Suprapubic skin (tissue), 4 donors: ENCODE results near the gene KDM4B.

Experiments used
- EP300 ChIP-seq: sonication (generic); formaldehyde crosslinking; IDR thresholded peaks from one replicate; pipeline ENCODE4 v1.6.1; 2017; ENCODE audit warnings: antibody characterized with exemption
- POLR2A ChIP-seq, 2 donors: fragments of 450-650 bp; IDR thresholded peaks; one replicate each; pipeline ENCODE4 v1.6.1; 2017; ENCODE audit warnings: antibody characterized with exemption in 2 of 2, mild to moderate bottlenecking in 2 of 2, moderate library complexity in 2 of 2
- POLR2AphosphoS5 ChIP-seq, 3 donors: sonication (generic); formaldehyde crosslinking; IDR thresholded peaks; one replicate each; pipeline ENCODE4 v1.6.1; 2017; ENCODE audit warnings: antibody characterized with exemption in 3 of 3
- TF ChIP-seq, protein P1 (sequence below), 2 donors: fragments of 200-600 bp in 1 of 2; fragments of 450-650 bp in 1 of 2; sonication (generic) in 1 of 2; IDR thresholded peaks; one replicate each; pipeline ENCODE4 v1.5.1; 2016 to 2019; ENCODE audit warnings: antibody characterized with exemption in 2 of 2, mild to moderate bottlenecking in 1 of 2, moderate library complexity in 1 of 2

DNA sequence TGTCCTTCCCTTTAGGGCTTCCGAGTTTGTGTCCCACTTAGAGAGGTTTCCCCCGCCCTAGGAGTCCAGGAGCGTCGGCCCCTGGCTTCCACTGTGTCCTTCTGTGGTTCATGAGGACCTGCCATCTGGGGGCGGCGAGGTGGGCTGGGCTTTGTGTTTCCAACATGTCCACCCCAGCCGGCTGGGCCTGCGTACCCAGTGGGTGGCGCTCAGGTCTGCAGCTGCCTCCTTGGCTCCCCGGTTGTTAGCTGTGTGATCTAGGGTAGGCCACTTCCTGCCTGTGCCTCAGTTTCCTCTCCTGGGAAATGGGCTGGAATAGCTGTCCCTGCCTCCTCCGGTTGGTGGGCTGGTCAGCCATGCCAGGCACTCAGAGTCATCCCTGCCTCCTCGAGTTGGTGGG lies 28.4 kb downstream of the KDM4B start:
- TF ChIP-seq EP300, result no peak
- TF ChIP-seq, protein P1, sequence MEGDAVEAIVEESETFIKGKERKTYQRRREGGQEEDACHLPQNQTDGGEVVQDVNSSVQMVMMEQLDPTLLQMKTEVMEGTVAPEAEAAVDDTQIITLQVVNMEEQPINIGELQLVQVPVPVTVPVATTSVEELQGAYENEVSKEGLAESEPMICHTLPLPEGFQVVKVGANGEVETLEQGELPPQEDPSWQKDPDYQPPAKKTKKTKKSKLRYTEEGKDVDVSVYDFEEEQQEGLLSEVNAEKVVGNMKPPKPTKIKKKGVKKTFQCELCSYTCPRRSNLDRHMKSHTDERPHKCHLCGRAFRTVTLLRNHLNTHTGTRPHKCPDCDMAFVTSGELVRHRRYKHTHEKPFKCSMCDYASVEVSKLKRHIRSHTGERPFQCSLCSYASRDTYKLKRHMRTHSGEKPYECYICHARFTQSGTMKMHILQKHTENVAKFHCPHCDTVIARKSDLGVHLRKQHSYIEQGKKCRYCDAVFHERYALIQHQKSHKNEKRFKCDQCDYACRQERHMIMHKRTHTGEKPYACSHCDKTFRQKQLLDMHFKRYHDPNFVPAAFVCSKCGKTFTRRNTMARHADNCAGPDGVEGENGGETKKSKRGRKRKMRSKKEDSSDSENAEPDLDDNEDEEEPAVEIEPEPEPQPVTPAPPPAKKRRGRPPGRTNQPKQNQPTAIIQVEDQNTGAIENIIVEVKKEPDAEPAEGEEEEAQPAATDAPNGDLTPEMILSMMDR (IDR thresholded peaks at IDR 0.05), result no peak
- no peak for TF ChIP-seq POLR2AphosphoS5 (IDR thresholded peaks at IDR 0.05)
- TF ChIP-seq POLR2A (IDR thresholded peaks at IDR 0.05), result no peak
